ENCODE data around the gene BACE1.

DNA sequence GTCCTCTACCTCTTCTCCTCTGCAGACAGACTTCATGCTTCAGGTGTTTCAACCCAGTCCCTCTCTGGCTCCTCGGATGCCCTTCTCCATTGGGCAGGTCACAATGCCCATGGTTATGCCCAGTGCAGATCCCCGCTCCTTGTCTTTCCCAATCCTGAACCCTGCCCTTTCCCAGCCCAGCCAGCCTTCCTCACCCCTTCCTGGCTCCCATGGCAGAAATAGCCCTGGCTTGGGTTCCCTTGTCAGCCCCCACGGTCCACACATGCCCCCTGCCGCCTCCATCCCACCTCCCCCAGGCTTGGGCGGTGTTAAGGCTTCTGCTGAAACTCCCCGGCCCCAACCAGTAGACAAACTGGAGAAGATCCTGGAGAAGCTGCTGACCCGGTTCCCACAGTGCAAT lies 34.2 kb downstream of the BACE1 start:
- TF ChIP-seq, protein P1, sequence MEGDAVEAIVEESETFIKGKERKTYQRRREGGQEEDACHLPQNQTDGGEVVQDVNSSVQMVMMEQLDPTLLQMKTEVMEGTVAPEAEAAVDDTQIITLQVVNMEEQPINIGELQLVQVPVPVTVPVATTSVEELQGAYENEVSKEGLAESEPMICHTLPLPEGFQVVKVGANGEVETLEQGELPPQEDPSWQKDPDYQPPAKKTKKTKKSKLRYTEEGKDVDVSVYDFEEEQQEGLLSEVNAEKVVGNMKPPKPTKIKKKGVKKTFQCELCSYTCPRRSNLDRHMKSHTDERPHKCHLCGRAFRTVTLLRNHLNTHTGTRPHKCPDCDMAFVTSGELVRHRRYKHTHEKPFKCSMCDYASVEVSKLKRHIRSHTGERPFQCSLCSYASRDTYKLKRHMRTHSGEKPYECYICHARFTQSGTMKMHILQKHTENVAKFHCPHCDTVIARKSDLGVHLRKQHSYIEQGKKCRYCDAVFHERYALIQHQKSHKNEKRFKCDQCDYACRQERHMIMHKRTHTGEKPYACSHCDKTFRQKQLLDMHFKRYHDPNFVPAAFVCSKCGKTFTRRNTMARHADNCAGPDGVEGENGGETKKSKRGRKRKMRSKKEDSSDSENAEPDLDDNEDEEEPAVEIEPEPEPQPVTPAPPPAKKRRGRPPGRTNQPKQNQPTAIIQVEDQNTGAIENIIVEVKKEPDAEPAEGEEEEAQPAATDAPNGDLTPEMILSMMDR (conservative IDR thresholded peaks at IDR 0.05): no peak
- no peak for TF ChIP-seq ZFX (IDR thresholded peaks at IDR 0.05)

Measured in C4-2B (cell line).